ENCODE results near the gene RETREG2.

The RETREG2 gene

GRCh38 chr2:219177552-219178376, at the start of gene RETREG2:
Gene RETREG2, plus strand, starts transcription at chr2:219178275. Its CDS starts 78 bp downstream, at chr2:219178353.
- in situ Hi-C loops (cut with HindIII; ENCODE audit: low sequenced_read_pairs) = no loop called here
- TF ChIP-seq CTCF (IDR thresholded peaks at IDR 0.05; ENCODE audit: low read depth, low read length, missing control alignments) = peak; percentile 14
- H3K4me3 ChIP-seq (ENCODE audit: low read depth, low read length) = peak within 1 kb of the TSS; percentile 80
- peak; percentile 59 for DNase-seq (ENCODE audit: low read depth)

GRCh38 chr2:219128396-219128795, 49.7 kb upstream of the RETREG2 start:
- no peak overlapping the region for H3K4me3 ChIP-seq (ENCODE audit: low read depth, low read length)
- in situ Hi-C loops (cut with HindIII; ENCODE audit: low sequenced_read_pairs) = no loop called here
- no peak for TF ChIP-seq CTCF (IDR thresholded peaks at IDR 0.05; ENCODE audit: low read depth, low read length, missing control alignments)
- no peak for DNase-seq (ENCODE audit: low read depth)

- no peak overlapping the region for H3K4me3 ChIP-seq (ENCODE audit: low read depth, low read length)
- TF ChIP-seq CTCF (IDR thresholded peaks at IDR 0.05; ENCODE audit: low read depth, low read length, missing control alignments) = no peak
- in situ Hi-C loops (cut with HindIII; ENCODE audit: low sequenced_read_pairs) = no loop called here
- DNase-seq (ENCODE audit: low read depth) = no peak
These were observed 48.5 kb upstream of the RETREG2 start for GRCh38 chr2:219129589-219129988.

GRCh38 chr2:219131327-219131726, 46.7 kb upstream of the RETREG2 start:
- in situ Hi-C loops (cut with HindIII; ENCODE audit: low sequenced_read_pairs) = no loop called here
- DNase-seq (ENCODE audit: low read depth) = no peak
- H3K4me3 ChIP-seq (ENCODE audit: low read depth, low read length) = no peak overlapping the region
- no peak for TF ChIP-seq CTCF (IDR thresholded peaks at IDR 0.05; ENCODE audit: low read depth, low read length, missing control alignments)

GRCh38 chr2:219131744-219132143, 46.3 kb upstream of the RETREG2 start:
- no peak for TF ChIP-seq CTCF (IDR thresholded peaks at IDR 0.05; ENCODE audit: low read depth, low read length, missing control alignments)
- DNase-seq (ENCODE audit: low read depth) = no peak
- no peak overlapping the region for H3K4me3 ChIP-seq (ENCODE audit: low read depth, low read length)
- in situ Hi-C loops (cut with HindIII; ENCODE audit: low sequenced_read_pairs) = no loop called here

GRCh38 chr2:219133976-219134375, 44.1 kb upstream of the RETREG2 start:
- DNase-seq (ENCODE audit: low read depth) = no peak

More at GRCh38 chr2:219133976-219134375, 44.1 kb upstream of the RETREG2 start:
- TF ChIP-seq CTCF (IDR thresholded peaks at IDR 0.05; ENCODE audit: low read depth, low read length, missing control alignments) = no peak
- in situ Hi-C loops (cut with HindIII; ENCODE audit: low sequenced_read_pairs) = no loop called here
- no peak overlapping the region for H3K4me3 ChIP-seq (ENCODE audit: low read depth, low read length)
